SK-N-SH (cell line): ENCODE results near the gene FNDC3B. TPM values are rescaled to one million over a fixed set of nuclear protein-coding genes. Genes with fewer than 3 reads are reported as not detected.

Source experiments
- CTCF ChIA-PET: fragments of 300-600, 350-600 bp; formaldehyde crosslinking; extraction: SDS; loops from one replicate; lab custom pipeline; 2021; lab: Yijun Ruan, JAX
- POLR2A ChIA-PET: fragments of 350-600 bp; sonication (Branson Sonifier 250); formaldehyde crosslinking; extraction: SDS; loops from one replicate; lab custom pipeline; 2020; ENCODE audit warnings: antibody characterized with exemption, inconsistent platforms; lab: Yijun Ruan, JAX
- DNase-seq: peaks from one replicate; pipeline ENCODE4 v3.0.0; 2012
- H2AFZ ChIP-seq: fragments of 200-600 bp; sonication (generic); 2 replicates; pipeline ENCODE4 v1.8.1; 2016; ENCODE audit warnings: antibody characterized with exemption, mild to moderate bottlenecking, low read depth
- H3F3A ChIP-seq: fragments of 200-600 bp; sonication (generic); replicated peaks from 2 replicates; pipeline ENCODE3; 2016; ENCODE audit warnings: antibody characterized with exemption, mild to moderate bottlenecking; ENCODE audit not compliant: insufficient read depth
- H3K27ac ChIP-seq, 2 experiments: fragments of 200-500 bp in 1 of 2; fragments of 200-600 bp in 1 of 2; sonication (Bioruptor generic) in 1 of 2; sonication (generic), shearing (Covaris generic) in 1 of 2; 2 replicates each; pipeline versions ENCODE4 v1.5.1 to v1.6.1; 2014 to 2016; ENCODE audit warnings: low read depth in 2 of 2, inconsistent platforms in 1 of 2, low read length in 1 of 2, mild to moderate bottlenecking in 1 of 2, mixed read lengths in 1 of 2
- H3K27me3 ChIP-seq: fragments of 200-600 bp; sonication (generic), shearing (Covaris generic); 2 replicates; pipeline ENCODE4 v1.6.1; 2016; ENCODE audit warnings: mixed run types; ENCODE audit not compliant: insufficient read depth
- H3K36me3 ChIP-seq, 2 experiments: fragments of 200-500 bp in 1 of 2; fragments of 200-600 bp in 1 of 2; sonication (Bioruptor generic) in 1 of 2; sonication (generic) in 1 of 2; replicated peaks in 1 of 2; 2 replicates each; pipeline versions ENCODE3 to v1.5.1; 2014 to 2016; ENCODE audit warnings: low read length in 1 of 2, mild to moderate bottlenecking in 1 of 2; ENCODE audit not compliant: insufficient read depth in 2 of 2, control insufficient read depth in 1 of 2
- H3K4me1 ChIP-seq, 2 experiments: fragments of 200-500 bp in 1 of 2; fragments of 200-600 bp in 1 of 2; sonication (Bioruptor generic) in 1 of 2; sonication (generic), shearing (Covaris generic) in 1 of 2; 2 replicates each; pipeline versions ENCODE4 v1.5.1 to v1.6.1; 2014 to 2016; ENCODE audit warnings: low read depth in 1 of 2, low read length in 1 of 2, mixed run types in 1 of 2; ENCODE audit not compliant: insufficient read depth in 2 of 2, control insufficient read depth in 1 of 2
- H3K4me2 ChIP-seq: fragments of 200-600 bp; sonication (generic), shearing (Covaris generic); 2 replicates; pipeline ENCODE4 v1.6.1; 2017; ENCODE audit warnings: mixed run types
- H3K4me3 ChIP-seq, 2 experiments: fragments of 200-500 bp in 1 of 2; fragments of 200-600 bp in 1 of 2; sonication (Bioruptor generic) in 1 of 2; sonication (generic), shearing (Covaris generic) in 1 of 2; 2 replicates each; pipeline versions ENCODE4 v1.5.1 to v1.8.1; 2014 to 2016; ENCODE audit warnings: low read depth in 2 of 2, inconsistent platforms in 1 of 2, low read length in 1 of 2, mild to moderate bottlenecking in 1 of 2, mixed read lengths in 1 of 2, moderate library complexity in 1 of 2
- H3K79me2 ChIP-seq: fragments of 200-600 bp; sonication (generic); 2 replicates; pipeline ENCODE4 v1.8.1; 2017; ENCODE audit warnings: mild to moderate bottlenecking; ENCODE audit not compliant: insufficient read depth
- H3K9ac ChIP-seq: fragments of 200-600 bp; sonication (generic); 2 replicates; pipeline ENCODE4 v1.6.1; 2017; ENCODE audit warnings: mixed run types
- H3K9me2 ChIP-seq: fragments of 200-600 bp; sonication (generic); 2 replicates; pipeline ENCODE4 v1.6.1; 2017; ENCODE audit warnings: mixed run types
- H3K9me3 ChIP-seq: fragments of 200-600 bp; sonication (generic); 2 replicates; pipeline ENCODE4 v1.6.1; 2017; ENCODE audit warnings: mixed run types, mild to moderate bottlenecking, moderate library complexity
- H4K20me1 ChIP-seq: fragments of 200-600 bp; sonication (generic); 2 replicates; pipeline ENCODE4 v1.6.1; 2017; ENCODE audit warnings: mild to moderate bottlenecking, mixed run types; ENCODE audit not compliant: insufficient read depth
- ELF1 ChIP-seq: IDR thresholded peaks from 2 replicates; pipeline ENCODE4 v1.4.0; 2012
- EP300 ChIP-seq, 2 experiments: IDR thresholded peaks; 2 replicates each; pipeline versions ENCODE4 v1.4.0 to v1.6.1; 2012; ENCODE audit warnings: borderline replicate concordance in 1 of 2, low read depth in 1 of 2, low read length in 1 of 2
- EZH2phosphoT487 ChIP-seq: fragments of 200-600 bp; sonication (generic); IDR thresholded peaks from 2 replicates; pipeline ENCODE4 v1.6.1; 2017; ENCODE audit warnings: low read depth, mixed run types, mild to moderate bottlenecking, antibody characterized with exemption, moderate library complexity, borderline replicate concordance
- FOSL2 ChIP-seq: IDR thresholded peaks from 2 replicates; pipeline ENCODE4 v1.4.0; 2012; ENCODE audit warnings: low read depth, mild to moderate bottlenecking, moderate library complexity, borderline replicate concordance
- FOXJ3 ChIP-seq: sonication (generic); formaldehyde crosslinking; IDR thresholded peaks from 2 replicates; pipeline ENCODE4 v1.5.1; 2020; ENCODE audit warnings: mild to moderate bottlenecking, missing genetic modification reagents
- JUND ChIP-seq: IDR thresholded peaks from 2 replicates; pipeline ENCODE4 v1.4.0; 2012
- MAX ChIP-seq: IDR thresholded peaks from 2 replicates; pipeline ENCODE4 v1.4.0; 2012; ENCODE audit warnings: low read depth
- MXI1 ChIP-seq: IDR thresholded peaks from 2 replicates; pipeline ENCODE4 v1.6.1; 2012; ENCODE audit warnings: mild to moderate bottlenecking, low read depth, low read length, improper control_type of control experiment
- PBX3 ChIP-seq: IDR thresholded peaks from 2 replicates; pipeline ENCODE4; 2012
- ZBTB33 ChIP-seq: IDR thresholded peaks from 2 replicates; pipeline ENCODE4 v1.4.0; 2012; ENCODE audit warnings: low read depth, borderline replicate concordance
- WGBS: methylation state at CpG from one replicate; pipeline ENCODE4 v1.1.6; 2017; ENCODE audit warnings: low lambda C conversion rate; 5-methylcytosine and 5-hydroxymethylcytosine counted together
- polyA plus RNA-seq, 3 experiments: library from polyadenylated mRNA; depleted of rRNA; stranded (reverse); fragments of >200 nt; gene quantifications; 2 replicates each; pipeline ENCODE4 v1.2.3, GENCODE V29; 2012
- TF ChIP-seq, protein P1 (sequence below): fragments of 200-600 bp; sonication (generic); IDR thresholded peaks from 2 replicates; pipeline ENCODE4 v1.6.1; 2017; ENCODE audit warnings: antibody characterized with exemption, mild to moderate bottlenecking, moderate library complexity
- TF ChIP-seq, protein P2 (sequence below): IDR thresholded peaks from 2 replicates; pipeline ENCODE4 v1.4.0; 2012; ENCODE audit warnings: low read depth, borderline replicate concordance

FNDC3B gene
- polyA plus RNA-seq, 1 of the 3 experiments (the other 2 are of a cell fraction): 10.4 TPM

- H3K79me2 ChIP-seq: peaks cover 63% of the 10 kb centered on the region
- CTCF ChIA-PET: interaction anchor here (1.4 kb wide), 1 partner anchor 60 kb away, joined by 4 read pairs; no protein-coding TSS in a partner anchor
- no peak for TF ChIP-seq EP300 (IDR thresholded peaks at IDR 0.05; ENCODE audit: borderline replicate concordance in 1 of 2, low read depth in 1 of 2, low read length in 1 of 2)
- TF ChIP-seq MXI1: no peak
- TF ChIP-seq EZH2phosphoT487: no peak
- H3K9me2 ChIP-seq: no peaks in the 10 kb centered on the region
- H3K9me3 ChIP-seq: no peaks in the 10 kb centered on the region
- peaks cover 13 to 50% of the 10 kb centered on the region in 2 experiments for H3K36me3 ChIP-seq
- H3K4me1 ChIP-seq: no peaks in the 10 kb centered on the region; a peak in 2 of 4 replicates
- H2AFZ ChIP-seq: no peak overlapping the region
- peaks cover 8% of the 10 kb centered on the region; the same call in 1 of the 2 replicates for H4K20me1 ChIP-seq
- H3K4me2 ChIP-seq: no peak overlapping the region
- POLR2A ChIA-PET: no interaction called here
- no peak overlapping the region for H3K27ac ChIP-seq
- no peak overlapping the region for H3K4me3 ChIP-seq
- no peak overlapping the region for H3K9ac ChIP-seq
- 98% methylated on average over 2 of the region's 2 CpGs for WGBS
- DNase-seq: no peak
- H3F3A ChIP-seq: peaks cover 4% of the 10 kb centered on the region
- H3K27me3 ChIP-seq: no peaks in the 10 kb centered on the region
Measured at GRCh38 chr3:172272698-172273097, 233.3 kb downstream of the FNDC3B start.

DNA sequence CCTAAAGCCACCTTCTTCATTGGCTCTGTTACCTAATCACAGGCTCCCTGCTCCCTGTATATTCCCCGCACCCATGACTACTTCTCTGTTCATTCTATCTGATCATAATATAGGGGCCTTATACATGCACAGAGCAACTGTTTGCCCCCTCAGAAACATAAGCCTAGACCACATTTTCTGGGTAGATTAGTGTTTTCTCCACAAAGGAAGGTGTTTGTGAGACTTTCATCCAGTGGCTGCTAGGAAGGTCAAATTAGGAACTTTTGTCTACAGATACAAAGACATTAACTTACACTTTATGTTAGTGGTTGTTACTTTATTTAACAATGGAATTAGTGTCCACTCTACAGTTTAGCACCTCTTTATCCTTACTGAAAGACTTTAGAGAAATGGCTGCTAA is 234.0 kb downstream of the FNDC3B start:
- Histone ChIP-seq H3K9ac (no peak overlapping the region), H3K4me3 (no peak overlapping the region), H3K9me2 (no peaks in the 10 kb centered on the region), H2AFZ (no peak overlapping the region), H4K20me1 (peaks cover 8% of the 10 kb centered on the region; the same call in 1 of the 2 replicates), H3K27me3 (no peaks in the 10 kb centered on the region), H3K27ac (no peak overlapping the region), H3K9me3 (no peaks in the 10 kb centered on the region)
- WGBS: 95% methylated on average over 1 of the region's 1 CpG
- ChIA-PET CTCF (interaction anchor here (1.4 kb wide), 1 partner anchor 59 kb away, joined by 4 read pairs; no protein-coding TSS in a partner anchor), POLR2A (no interaction called here)
- TF ChIP-seq EP300 (IDR thresholded peaks at IDR 0.05; ENCODE audit: borderline replicate concordance in 1 of 2, low read depth in 1 of 2, low read length in 1 of 2) (no peak), ELF1 (no peak), PBX3 (no peak), FOXJ3 (CRISPR knock-in tag) (no peak), ZBTB33 (no peak), MAX (no peak), FOSL2 (no peak), JUND (no peak)
- TF ChIP-seq, protein P1, sequence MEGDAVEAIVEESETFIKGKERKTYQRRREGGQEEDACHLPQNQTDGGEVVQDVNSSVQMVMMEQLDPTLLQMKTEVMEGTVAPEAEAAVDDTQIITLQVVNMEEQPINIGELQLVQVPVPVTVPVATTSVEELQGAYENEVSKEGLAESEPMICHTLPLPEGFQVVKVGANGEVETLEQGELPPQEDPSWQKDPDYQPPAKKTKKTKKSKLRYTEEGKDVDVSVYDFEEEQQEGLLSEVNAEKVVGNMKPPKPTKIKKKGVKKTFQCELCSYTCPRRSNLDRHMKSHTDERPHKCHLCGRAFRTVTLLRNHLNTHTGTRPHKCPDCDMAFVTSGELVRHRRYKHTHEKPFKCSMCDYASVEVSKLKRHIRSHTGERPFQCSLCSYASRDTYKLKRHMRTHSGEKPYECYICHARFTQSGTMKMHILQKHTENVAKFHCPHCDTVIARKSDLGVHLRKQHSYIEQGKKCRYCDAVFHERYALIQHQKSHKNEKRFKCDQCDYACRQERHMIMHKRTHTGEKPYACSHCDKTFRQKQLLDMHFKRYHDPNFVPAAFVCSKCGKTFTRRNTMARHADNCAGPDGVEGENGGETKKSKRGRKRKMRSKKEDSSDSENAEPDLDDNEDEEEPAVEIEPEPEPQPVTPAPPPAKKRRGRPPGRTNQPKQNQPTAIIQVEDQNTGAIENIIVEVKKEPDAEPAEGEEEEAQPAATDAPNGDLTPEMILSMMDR: no peak
- TF ChIP-seq, protein P2, sequence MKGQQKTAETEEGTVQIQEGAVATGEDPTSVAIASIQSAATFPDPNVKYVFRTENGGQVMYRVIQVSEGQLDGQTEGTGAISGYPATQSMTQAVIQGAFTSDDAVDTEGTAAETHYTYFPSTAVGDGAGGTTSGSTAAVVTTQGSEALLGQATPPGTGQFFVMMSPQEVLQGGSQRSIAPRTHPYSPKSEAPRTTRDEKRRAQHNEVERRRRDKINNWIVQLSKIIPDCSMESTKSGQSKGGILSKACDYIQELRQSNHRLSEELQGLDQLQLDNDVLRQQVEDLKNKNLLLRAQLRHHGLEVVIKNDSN: no peak
- TF ChIP-seq, all 33 proteins: peak for 0
- H3K4me2 ChIP-seq: no peak overlapping the region
- H3K4me1 ChIP-seq: no peaks in the 10 kb centered on the region; a peak in 2 of 4 replicates
- H3F3A ChIP-seq: peaks cover 4% of the 10 kb centered on the region
- no peak for DNase-seq
- H3K79me2 ChIP-seq: peaks cover 61% of the 10 kb centered on the region
- peaks cover 11 to 43% of the 10 kb centered on the region in 2 experiments for H3K36me3 ChIP-seq
